ENCODE results near the gene NBEAL2.

DNA sequence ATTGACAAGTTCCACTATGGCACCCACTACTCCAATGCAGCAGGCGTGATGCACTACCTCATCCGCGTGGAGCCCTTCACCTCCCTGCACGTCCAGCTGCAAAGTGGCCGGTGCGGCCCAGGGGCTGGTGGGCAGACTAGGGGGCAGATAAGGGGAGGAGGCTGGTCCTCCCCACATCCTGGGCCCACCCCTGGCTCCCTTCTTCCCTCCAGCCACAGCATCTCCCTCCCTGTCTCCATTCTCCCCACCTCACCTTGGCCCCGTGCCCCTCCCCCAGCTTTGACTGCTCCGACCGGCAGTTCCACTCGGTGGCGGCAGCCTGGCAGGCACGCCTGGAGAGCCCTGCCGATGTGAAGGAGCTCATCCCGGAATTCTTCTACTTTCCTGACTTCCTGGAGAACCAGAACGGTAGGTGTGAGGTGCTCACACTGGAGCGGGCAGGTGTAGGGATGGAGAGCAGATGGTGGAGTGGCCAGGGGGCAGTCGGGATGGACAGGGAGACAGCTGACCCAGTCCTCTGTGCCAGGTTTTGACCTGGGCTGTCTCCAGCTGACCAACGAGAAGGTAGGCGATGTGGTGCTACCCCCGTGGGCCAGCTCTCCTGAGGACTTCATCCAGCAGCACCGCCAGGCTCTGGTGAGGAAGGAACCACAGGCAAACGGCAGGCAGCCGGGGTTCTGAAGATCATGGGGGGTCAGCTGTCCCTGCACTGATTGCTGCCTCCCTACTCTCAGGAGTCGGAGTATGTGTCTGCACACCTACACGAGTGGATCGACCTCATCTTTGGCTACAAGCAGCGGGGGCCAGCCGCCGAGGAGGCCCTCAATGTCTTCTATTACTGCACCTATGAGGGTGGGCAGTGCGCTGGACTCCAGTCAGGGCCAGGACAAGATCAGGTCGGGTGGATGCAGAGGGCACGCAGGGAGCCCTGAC, 26.0 kb downstream of the NBEAL2 start:
- TF ChIP-seq BHLHE40 (IDR thresholded peaks at IDR 0.05; ENCODE audit: borderline replicate concordance), result no peak
- no peak for TF ChIP-seq ELF4 (IDR thresholded peaks at IDR 0.05)
- TF ChIP-seq FOXA1 (IDR thresholded peaks at IDR 0.05), result no peak
- TF ChIP-seq CTBP1 (IDR thresholded peaks at IDR 0.05; ENCODE audit: borderline replicate concordance), result no peak
- TF ChIP-seq L3MBTL2 (conservative IDR thresholded peaks at IDR 0.05), result no peak
- no peak for TF ChIP-seq LEF1 (IDR thresholded peaks at IDR 0.05; ENCODE audit: borderline replicate concordance)
- TF ChIP-seq SP1 (IDR thresholded peaks at IDR 0.05), result no peak
- no peak for TF ChIP-seq SUZ12 (IDR thresholded peaks at IDR 0.05)
- no peak for TF ChIP-seq HDGF (IDR thresholded peaks at IDR 0.05; ENCODE audit: borderline replicate concordance)
- TF ChIP-seq, protein P1, sequence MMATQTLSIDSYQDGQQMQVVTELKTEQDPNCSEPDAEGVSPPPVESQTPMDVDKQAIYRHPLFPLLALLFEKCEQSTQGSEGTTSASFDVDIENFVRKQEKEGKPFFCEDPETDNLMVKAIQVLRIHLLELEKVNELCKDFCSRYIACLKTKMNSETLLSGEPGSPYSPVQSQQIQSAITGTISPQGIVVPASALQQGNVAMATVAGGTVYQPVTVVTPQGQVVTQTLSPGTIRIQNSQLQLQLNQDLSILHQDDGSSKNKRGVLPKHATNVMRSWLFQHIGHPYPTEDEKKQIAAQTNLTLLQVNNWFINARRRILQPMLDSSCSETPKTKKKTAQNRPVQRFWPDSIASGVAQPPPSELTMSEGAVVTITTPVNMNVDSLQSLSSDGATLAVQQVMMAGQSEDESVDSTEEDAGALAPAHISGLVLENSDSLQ (IDR thresholded peaks at IDR 0.05), result no peak
- no peak for TF ChIP-seq FOXK2 (IDR thresholded peaks at IDR 0.05)
- TF ChIP-seq FOXM1 (IDR thresholded peaks at IDR 0.05; ENCODE audit: borderline replicate concordance), result no peak

Data from HEK293T (cell line).